A549 (cell line): ENCODE measurements around the gene MAGIX.
A peak's percentile ranks its signal among the peaks of the same experiment; 100 is the strongest.

Source experiments
- MAZ ChIP-seq: fragments of 150-350 bp; IDR thresholded peaks from 2 replicates; pipeline ENCODE4 v1.6.1; 2014; ENCODE audit warnings: antibody characterized with exemption, low read depth, low read length, borderline replicate concordance
- POLR2A ChIP-seq: IDR thresholded peaks from 2 replicates; pipeline ENCODE4 v1.6.1; 2012; ENCODE audit warnings: mild to moderate bottlenecking, low read length
- TF ChIP-seq, protein P1 (sequence below): fragments of 250-450 bp; sonication (Bioruptor Pico); IDR thresholded peaks from 2 replicates; pipeline ENCODE4 v1.5.0; 2021; ENCODE audit warnings: mild to moderate bottlenecking, moderate library complexity, borderline replicate concordance
- TF ChIP-seq, protein P2 (sequence below): fragments of >200 bp; sonication (Bioruptor Twin); formaldehyde crosslinking; IDR thresholded peaks from 3 replicates; pipeline ENCODE4 v1.5.1; 2016

GRCh38 chrX:49190821-49191573 lies 28.4 kb downstream of the MAGIX start:
- peak; percentile 95 for TF ChIP-seq POLR2A
- TF ChIP-seq MAZ, result no peak
- TF ChIP-seq, protein P1, sequence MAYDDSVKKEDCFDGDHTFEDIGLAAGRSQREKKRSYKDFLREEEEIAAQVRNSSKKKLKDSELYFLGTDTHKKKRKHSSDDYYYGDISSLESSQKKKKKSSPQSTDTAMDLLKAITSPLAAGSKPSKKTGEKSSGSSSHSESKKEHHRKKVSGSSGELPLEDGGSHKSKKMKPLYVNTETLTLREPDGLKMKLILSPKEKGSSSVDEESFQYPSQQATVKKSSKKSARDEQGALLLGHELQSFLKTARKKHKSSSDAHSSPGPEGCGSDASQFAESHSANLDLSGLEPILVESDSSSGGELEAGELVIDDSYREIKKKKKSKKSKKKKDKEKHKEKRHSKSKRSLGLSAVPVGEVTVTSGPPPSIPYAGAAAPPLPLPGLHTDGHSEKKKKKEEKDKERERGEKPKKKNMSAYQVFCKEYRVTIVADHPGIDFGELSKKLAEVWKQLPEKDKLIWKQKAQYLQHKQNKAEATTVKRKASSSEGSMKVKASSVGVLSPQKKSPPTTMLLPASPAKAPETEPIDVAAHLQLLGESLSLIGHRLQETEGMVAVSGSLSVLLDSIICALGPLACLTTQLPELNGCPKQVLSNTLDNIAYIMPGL (CRISPR knock-in tag), result no peak
- TF ChIP-seq, protein P2, sequence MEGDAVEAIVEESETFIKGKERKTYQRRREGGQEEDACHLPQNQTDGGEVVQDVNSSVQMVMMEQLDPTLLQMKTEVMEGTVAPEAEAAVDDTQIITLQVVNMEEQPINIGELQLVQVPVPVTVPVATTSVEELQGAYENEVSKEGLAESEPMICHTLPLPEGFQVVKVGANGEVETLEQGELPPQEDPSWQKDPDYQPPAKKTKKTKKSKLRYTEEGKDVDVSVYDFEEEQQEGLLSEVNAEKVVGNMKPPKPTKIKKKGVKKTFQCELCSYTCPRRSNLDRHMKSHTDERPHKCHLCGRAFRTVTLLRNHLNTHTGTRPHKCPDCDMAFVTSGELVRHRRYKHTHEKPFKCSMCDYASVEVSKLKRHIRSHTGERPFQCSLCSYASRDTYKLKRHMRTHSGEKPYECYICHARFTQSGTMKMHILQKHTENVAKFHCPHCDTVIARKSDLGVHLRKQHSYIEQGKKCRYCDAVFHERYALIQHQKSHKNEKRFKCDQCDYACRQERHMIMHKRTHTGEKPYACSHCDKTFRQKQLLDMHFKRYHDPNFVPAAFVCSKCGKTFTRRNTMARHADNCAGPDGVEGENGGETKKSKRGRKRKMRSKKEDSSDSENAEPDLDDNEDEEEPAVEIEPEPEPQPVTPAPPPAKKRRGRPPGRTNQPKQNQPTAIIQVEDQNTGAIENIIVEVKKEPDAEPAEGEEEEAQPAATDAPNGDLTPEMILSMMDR, result no peak
